Measurements from ENCODE around the gene HYI.
"Not testable (repeated sequence)": the region's sequence is repeated elsewhere in the genome, so short reads cannot be mapped to it uniquely, and the experiment has no call there.

The HYI gene

GRCh38 chr1:43464681-43465504, 11.2 kb upstream of the HYI start:
- Histone ChIP-seq H3K4me1 (ENCODE audit: control insufficient read depth, low read depth, low read length) (no peaks in the 10 kb centered on the region), H4K5ac (ENCODE audit: low read length) (no peak overlapping the region), H2BK5ac (ENCODE audit: low read length) (no peak overlapping the region), H4K8ac (ENCODE audit: low read depth, low read length) (no peak overlapping the region), H2BK120ac (ENCODE audit: low read depth, low read length) (no peak overlapping the region), H3K4ac (ENCODE audit: low read depth, low read length) (no peak overlapping the region), H3K27me3 (ENCODE audit: insufficient read depth, low read length, poor library complexity) (no peaks in the 10 kb centered on the region), H3K79me1 (ENCODE audit: low read length) (no peaks in the 10 kb centered on the region), H3K27ac (ENCODE audit: low read depth, low read length) (no peak overlapping the region), H3K23ac (ENCODE audit: low read length) (no peak overlapping the region), H3K36me3 (ENCODE audit: control insufficient read depth, insufficient read depth, low read length) (no peaks in the 10 kb centered on the region), H2AK5ac (ENCODE audit: low read length) (no peak overlapping the region), H3K18ac (ENCODE audit: low read length) (no peak overlapping the region), H3K4me2 (ENCODE audit: low read length) (no peak overlapping the region), H3K9ac (ENCODE audit: low read length) (no peak overlapping the region), H3K56ac (ENCODE audit: low read length) (no peak overlapping the region), H3K79me2 (ENCODE audit: control insufficient read depth, insufficient read depth, low read length) (no peaks in the 10 kb centered on the region), H2BK15ac (replicated peaks; ENCODE audit: low read depth) (no peak overlapping the region), H3K4me3 (ENCODE audit: low read length) (no peak overlapping the region)
- DNase-seq = no peak
- WGBS (ENCODE audit: extremely low coverage, insufficient coverage, low lambda C conversion rate) = no CpG with 5 or more reads among the region's 13 CpGs

- Histone ChIP-seq H3K27ac (ENCODE audit: low read depth, low read length) (no peak overlapping the region), H3K79me1 (ENCODE audit: low read length) (no peaks in the 10 kb centered on the region), H3K27me3 (ENCODE audit: insufficient read depth, low read length, poor library complexity) (no peaks in the 10 kb centered on the region), H3K23ac (ENCODE audit: low read length) (no peak overlapping the region), H3K9ac (ENCODE audit: low read length) (no peak overlapping the region), H3K4me2 (ENCODE audit: low read length) (no peak overlapping the region), H2BK120ac (ENCODE audit: low read depth, low read length) (no peak overlapping the region), H3K4me1 (ENCODE audit: control insufficient read depth, low read depth, low read length) (no peaks in the 10 kb centered on the region), H2BK5ac (ENCODE audit: low read length) (no peak overlapping the region), H2BK15ac (replicated peaks; ENCODE audit: low read depth) (no peak overlapping the region), H4K5ac (ENCODE audit: low read length) (no peak overlapping the region), H3K4ac (ENCODE audit: low read depth, low read length) (no peak overlapping the region), H3K79me2 (ENCODE audit: control insufficient read depth, insufficient read depth, low read length) (no peaks in the 10 kb centered on the region), H2AK5ac (ENCODE audit: low read length) (no peak overlapping the region), H4K8ac (ENCODE audit: low read depth, low read length) (no peak overlapping the region), H3K4me3 (ENCODE audit: low read length) (no peak overlapping the region), H3K36me3 (ENCODE audit: control insufficient read depth, insufficient read depth, low read length) (no peaks in the 10 kb centered on the region), H3K56ac (ENCODE audit: low read length) (no peak overlapping the region), H3K18ac (ENCODE audit: low read length) (no peak overlapping the region)
- no CpG with 5 or more reads among the region's 2 CpGs for WGBS (ENCODE audit: extremely low coverage, insufficient coverage, low lambda C conversion rate)
- no peak for DNase-seq
These were observed 9.7 kb upstream of the HYI start for GRCh38 chr1:43463479-43463878.

GRCh38 chr1:43460988-43461693, 7.4 kb upstream of the HYI start:
- no peak for DNase-seq
- Histone ChIP-seq H3K4me3 (ENCODE audit: low read length) (no peak overlapping the region), H2BK120ac (ENCODE audit: low read depth, low read length) (no peak overlapping the region), H2BK5ac (ENCODE audit: low read length) (no peak overlapping the region), H2BK15ac (replicated peaks; ENCODE audit: low read depth) (no peak overlapping the region), H3K79me1 (ENCODE audit: low read length) (no peaks in the 10 kb centered on the region), H4K5ac (ENCODE audit: low read length) (no peak overlapping the region), H4K8ac (ENCODE audit: low read depth, low read length) (no peak overlapping the region), H3K27me3 (ENCODE audit: insufficient read depth, low read length, poor library complexity) (no peaks in the 10 kb centered on the region), H3K23ac (ENCODE audit: low read length) (no peak overlapping the region), H2AK5ac (ENCODE audit: low read length) (no peak overlapping the region), H3K4me1 (ENCODE audit: control insufficient read depth, low read depth, low read length) (no peaks in the 10 kb centered on the region), H3K79me2 (ENCODE audit: control insufficient read depth, insufficient read depth, low read length) (no peaks in the 10 kb centered on the region), H3K56ac (ENCODE audit: low read length) (no peak overlapping the region), H3K4me2 (ENCODE audit: low read length) (no peak overlapping the region), H3K4ac (ENCODE audit: low read depth, low read length) (no peak overlapping the region), H3K36me3 (ENCODE audit: control insufficient read depth, insufficient read depth, low read length) (no peaks in the 10 kb centered on the region), H3K9ac (ENCODE audit: low read length) (no peak overlapping the region), H3K27ac (ENCODE audit: low read depth, low read length) (no peak overlapping the region), H3K18ac (ENCODE audit: low read length) (no peak overlapping the region)
- no CpG with 5 or more reads among the region's 5 CpGs for WGBS (ENCODE audit: extremely low coverage, insufficient coverage, low lambda C conversion rate)

DNA sequence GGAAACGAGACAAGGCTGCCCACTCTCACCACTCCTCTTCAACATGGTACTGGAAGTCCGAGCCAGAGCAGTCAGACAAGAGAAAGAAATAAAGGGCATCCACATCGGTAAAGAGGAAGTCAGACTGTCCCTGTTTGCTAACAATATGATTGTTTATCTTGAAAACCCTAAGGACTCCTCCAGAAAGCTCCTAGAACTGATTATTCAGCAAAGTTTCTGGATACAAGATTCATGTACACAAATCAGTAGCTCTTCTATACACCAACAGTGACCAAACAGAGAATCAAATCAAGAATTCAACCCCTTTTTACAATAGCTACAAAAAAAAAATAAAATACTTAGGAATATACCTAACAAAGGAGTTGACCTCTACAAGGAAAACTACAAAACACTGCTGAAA, 4.6 kb upstream of the HYI start:
- not testable (repeated sequence) for H4K8ac ChIP-seq (ENCODE audit: low read depth, low read length); H3K18ac ChIP-seq (ENCODE audit: low read length); H3K56ac ChIP-seq (ENCODE audit: low read length); H3K4ac ChIP-seq (ENCODE audit: low read depth, low read length); H3K27me3 ChIP-seq (ENCODE audit: insufficient read depth, low read length, poor library complexity); H2BK120ac ChIP-seq (ENCODE audit: low read depth, low read length); H3K79me2 ChIP-seq (ENCODE audit: control insufficient read depth, insufficient read depth, low read length); H4K5ac ChIP-seq (ENCODE audit: low read length); H3K36me3 ChIP-seq (ENCODE audit: control insufficient read depth, insufficient read depth, low read length); H2BK5ac ChIP-seq (ENCODE audit: low read length); H3K4me1 ChIP-seq (ENCODE audit: control insufficient read depth, low read depth, low read length); H3K9ac ChIP-seq (ENCODE audit: low read length); DNase-seq; H3K4me2 ChIP-seq (ENCODE audit: low read length); H3K4me3 ChIP-seq (ENCODE audit: low read length); H3K79me1 ChIP-seq (ENCODE audit: low read length); H3K27ac ChIP-seq (ENCODE audit: low read depth, low read length); H2BK15ac ChIP-seq (replicated peaks; ENCODE audit: low read depth); H3K23ac ChIP-seq (ENCODE audit: low read length); H2AK5ac ChIP-seq (ENCODE audit: low read length)
- no CpG with 5 or more reads among the region's 3 CpGs for WGBS (ENCODE audit: extremely low coverage, insufficient coverage, low lambda C conversion rate)

DNA sequence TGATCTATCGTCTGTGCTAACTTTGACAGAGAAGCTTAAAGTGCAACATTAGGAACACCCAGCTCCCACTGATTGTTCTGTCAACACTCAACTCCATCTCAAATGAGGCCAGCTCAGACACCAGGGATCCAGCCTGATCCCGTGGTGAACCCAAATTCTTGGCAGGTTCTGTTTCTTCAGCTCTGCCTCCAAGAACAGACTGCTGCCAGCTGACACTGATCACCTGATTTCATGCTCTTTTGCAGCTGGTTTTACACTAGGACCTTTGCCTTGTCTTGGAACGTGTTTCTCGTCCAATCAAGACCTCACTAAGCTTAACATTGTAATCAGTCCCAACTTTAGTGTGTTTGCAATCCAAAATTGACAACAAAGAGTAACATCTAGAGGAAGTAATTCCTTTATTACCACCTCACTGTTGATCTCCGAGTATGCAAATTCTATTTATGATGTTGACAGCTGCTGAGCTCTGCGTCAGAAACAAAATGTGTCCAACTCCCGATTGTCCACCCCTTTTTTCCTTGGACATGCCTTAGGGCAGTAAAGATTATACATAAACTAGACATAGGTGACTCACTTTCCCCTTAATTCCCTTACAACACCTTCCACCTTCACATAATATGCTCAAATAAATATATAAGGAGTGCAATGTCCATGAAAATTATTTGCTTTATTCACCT, 1.6 kb upstream of the HYI start:
- Histone ChIP-seq H4K5ac (ENCODE audit: low read length) (no peak overlapping the region), H2BK15ac (replicated peaks; ENCODE audit: low read depth) (no peak overlapping the region), H3K4me1 (ENCODE audit: control insufficient read depth, low read depth, low read length) (peaks cover 5% of the 10 kb centered on the region), H3K79me1 (ENCODE audit: low read length) (no peaks in the 10 kb centered on the region), H2BK120ac (ENCODE audit: low read depth, low read length) (no peak overlapping the region), H2AK5ac (ENCODE audit: low read length) (no peak overlapping the region), H3K4me3 (ENCODE audit: low read length) (no peak overlapping the region), H3K23ac (ENCODE audit: low read length) (no peak overlapping the region), H3K9ac (ENCODE audit: low read length) (no peak overlapping the region), H3K27ac (ENCODE audit: low read depth, low read length) (no peak overlapping the region), H3K4me2 (ENCODE audit: low read length) (no peak overlapping the region), H3K4ac (ENCODE audit: low read depth, low read length) (no peak overlapping the region), H3K36me3 (ENCODE audit: control insufficient read depth, insufficient read depth, low read length) (peaks cover 2% of the 10 kb centered on the region), H3K27me3 (ENCODE audit: insufficient read depth, low read length, poor library complexity) (no peaks in the 10 kb centered on the region), H3K18ac (ENCODE audit: low read length) (no peak overlapping the region), H4K8ac (ENCODE audit: low read depth, low read length) (no peak overlapping the region), H3K56ac (ENCODE audit: low read length) (no peak overlapping the region), H2BK5ac (ENCODE audit: low read length) (no peak overlapping the region), H3K79me2 (ENCODE audit: control insufficient read depth, insufficient read depth, low read length) (no peaks in the 10 kb centered on the region)
- no CpG with 5 or more reads among the region's 7 CpGs for WGBS (ENCODE audit: extremely low coverage, insufficient coverage, low lambda C conversion rate)
- no peak for DNase-seq
